Measurements from ENCODE around the gene PRSS2.
A peak's percentile ranks its signal among the peaks of the same experiment; 100 is the strongest.
"Not testable (repeated sequence)": the region's sequence is repeated elsewhere in the genome, so short reads cannot be mapped to it uniquely, and the experiment has no call there.

PRSS2 gene

GRCh38 chr7:142770661-142771352 lies at the start of gene PRSS2:
Gene PRSS2, plus strand, starts transcription at chr7:142770970. Its CDS starts 13 bp downstream, at chr7:142770983.
- no peak within 1 kb of the TSS for H3K27ac ChIP-seq
- TF ChIP-seq Cebpa-rat (IDR thresholded peaks at IDR 0.05): no peak
- H3K27me3 ChIP-seq: no peaks in the 10 kb centered on the region
- no peaks in the 10 kb centered on the region for H3K36me3 ChIP-seq
- H4K20me1 ChIP-seq: no peaks in the 10 kb centered on the region
- peaks cover 0 to 19% (median 11%) of the 10 kb centered on the region in 10 experiments; a peak in 11 of 20 replicates for H3K4me1 ChIP-seq
- H3K9me3 ChIP-seq (replicated peaks in 1 of 11): no peaks in the 10 kb centered on the region
- H3K4me2 ChIP-seq: peak within 1 kb of the TSS in 8 of 11 experiments; percentile 8 to 48 (median 23); a peak in 11 of 22 replicates
- no peak within 1 kb of the TSS for H3K4me3 ChIP-seq
- H3K9ac ChIP-seq: no peak within 1 kb of the TSS

- Histone ChIP-seq H3K4me2 (peak overlapping the region in 10 of 11 experiments; percentile 2 to 88 (median 33); a peak in 18 of 22 replicates), H3K27me3 (no peaks in the 10 kb centered on the region)
- TF ChIP-seq Cebpa-rat (IDR thresholded peaks at IDR 0.05): no peak
Observed at GRCh38 chr7:142720986-142721385, 49.8 kb upstream of the PRSS2 start.

GRCh38 chr7:142722248-142722794 lies 48.4 kb upstream of the PRSS2 start:
- Histone ChIP-seq H3K27me3 (no peaks in the 10 kb centered on the region), H3K4me2 (no peak overlapping the region), H3K27ac (no peak overlapping the region)

More at GRCh38 chr7:142720986-142721385, 49.8 kb upstream of the PRSS2 start:
- Histone ChIP-seq H4K20me1 (no peaks in the 10 kb centered on the region), H3K27ac (peak overlapping the region in 1 of 11 experiments; percentile 2; a peak in 1 of 22 replicates), H3K9ac (0 out of 22 replicates have a peak overlapping the region, but pooled peaks of 1 of the 11 experiments have one; percentile 23), H3K4me1 (peaks cover 0 to 56% (median 32%) of the 10 kb centered on the region in 10 experiments; a peak in 16 of 20 replicates), H3K9me3 (replicated peaks in 1 of 11) (no peaks in the 10 kb centered on the region), H3K4me3 (no peak overlapping the region), H3K36me3 (no peaks in the 10 kb centered on the region)

GRCh38 chr7:142733271-142733670 lies 37.5 kb upstream of the PRSS2 start:
- Histone ChIP-seq H3K27me3 (no peaks in the 10 kb centered on the region), H4K20me1 (no peaks in the 10 kb centered on the region), H3K4me3 (no peak overlapping the region), H3K9ac (no peak overlapping the region), H3K4me1 (no peaks in the 10 kb centered on the region), H3K27ac (no peak overlapping the region), H3K4me2 (no peak overlapping the region), H3K36me3 (no peaks in the 10 kb centered on the region), H3K9me3 (replicated peaks in 1 of 11) (peaks cover 0 to 8% (median 0%) of the 10 kb centered on the region in 11 experiments; a peak in 3 of 22 replicates)
- TF ChIP-seq Cebpa-rat (IDR thresholded peaks at IDR 0.05): no peak

More at GRCh38 chr7:142722248-142722794, 48.4 kb upstream of the PRSS2 start:
- peaks cover 0 to 43% (median 18%) of the 10 kb centered on the region in 10 experiments; a peak in 16 of 20 replicates for H3K4me1 ChIP-seq
- H3K9ac ChIP-seq: no peak overlapping the region
- no peaks in the 10 kb centered on the region for H4K20me1 ChIP-seq
- TF ChIP-seq Cebpa-rat (IDR thresholded peaks at IDR 0.05): no peak
- no peak overlapping the region for H3K4me3 ChIP-seq
- H3K9me3 ChIP-seq (replicated peaks in 1 of 11): peaks cover 0 to 9% (median 0%) of the 10 kb centered on the region in 11 experiments; a peak in 2 of 22 replicates
- no peaks in the 10 kb centered on the region for H3K36me3 ChIP-seq

GRCh38 chr7:142739923-142740492 lies 30.8 kb upstream of the PRSS2 start:
- Histone ChIP-seq H3K4me2 (peak overlapping the region in 9 of 11 experiments; percentile 15 to 74 (median 57); a peak in 16 of 22 replicates), H3K36me3 (no peaks in the 10 kb centered on the region), H3K9ac (no peak overlapping the region), H3K4me1 (peaks cover 0 to 34% (median 19%) of the 10 kb centered on the region in 10 experiments; a peak in 15 of 20 replicates), H3K27me3 (no peaks in the 10 kb centered on the region), H3K9me3 (replicated peaks in 1 of 11) (no peaks in the 10 kb centered on the region), H3K4me3 (no peak overlapping the region), H4K20me1 (no peaks in the 10 kb centered on the region), H3K27ac (no peak overlapping the region)
- no peak for TF ChIP-seq Cebpa-rat (IDR thresholded peaks at IDR 0.05)

GRCh38 chr7:142740786-142741185 lies 30.0 kb upstream of the PRSS2 start:
- Histone ChIP-seq H3K27me3 (no peaks in the 10 kb centered on the region), H3K4me1 (peaks cover 0 to 34% (median 19%) of the 10 kb centered on the region in 10 experiments; a peak in 16 of 20 replicates), H3K9me3 (replicated peaks in 1 of 11) (no peaks in the 10 kb centered on the region), H3K4me3 (no peak overlapping the region), H3K27ac (no peak overlapping the region), H4K20me1 (no peaks in the 10 kb centered on the region), H3K4me2 (peak overlapping the region in 9 of 11 experiments; percentile 15 to 74 (median 57); a peak in 17 of 22 replicates), H3K9ac (no peak overlapping the region), H3K36me3 (no peaks in the 10 kb centered on the region)
- TF ChIP-seq Cebpa-rat (IDR thresholded peaks at IDR 0.05): no peak

- peak overlapping the region in 4 of 11 experiments; percentile 15 to 74 (median 63); a peak in 5 of 22 replicates for H3K4me2 ChIP-seq
- H3K27me3 ChIP-seq; H3K9ac ChIP-seq; H3K4me3 ChIP-seq; H3K36me3 ChIP-seq; H3K9me3 ChIP-seq (replicated peaks in 1 of 11); H3K27ac ChIP-seq; H4K20me1 ChIP-seq: not testable (repeated sequence)
- peaks cover 0 to 34% (median 20%) of the 10 kb centered on the region in 10 experiments; a peak in 17 of 20 replicates for H3K4me1 ChIP-seq
Observed at GRCh38 chr7:142741932-142742331, 28.8 kb upstream of the PRSS2 start.

GRCh38 chr7:142745091-142745635 lies 25.6 kb upstream of the PRSS2 start:
- Histone ChIP-seq H3K4me3 (no peak overlapping the region), H3K9me3 (replicated peaks in 1 of 11) (no peaks in the 10 kb centered on the region), H3K27ac (no peak overlapping the region), H4K20me1 (no peaks in the 10 kb centered on the region), H3K36me3 (no peaks in the 10 kb centered on the region), H3K9ac (no peak overlapping the region), H3K4me1 (peaks cover 0 to 34% (median 15%) of the 10 kb centered on the region in 10 experiments; a peak in 17 of 20 replicates), H3K4me2 (peak overlapping the region in 2 of 11 experiments; percentile 10 to 24; a peak in 3 of 22 replicates), H3K27me3 (no peaks in the 10 kb centered on the region)
- TF ChIP-seq Cebpa-rat (IDR thresholded peaks at IDR 0.05): no peak

- Histone ChIP-seq H4K20me1 (no peaks in the 10 kb centered on the region), H3K4me2 (peak overlapping the region in 2 of 11 experiments; percentile 10 to 24; a peak in 3 of 22 replicates), H3K36me3 (no peaks in the 10 kb centered on the region), H3K4me3 (no peak overlapping the region), H3K27me3 (no peaks in the 10 kb centered on the region), H3K4me1 (peaks cover 0 to 34% (median 9%) of the 10 kb centered on the region in 10 experiments; a peak in 16 of 20 replicates), H3K9ac (no peak overlapping the region), H3K27ac (no peak overlapping the region), H3K9me3 (replicated peaks in 1 of 11) (no peaks in the 10 kb centered on the region)
- TF ChIP-seq Cebpa-rat (IDR thresholded peaks at IDR 0.05): no peak
Observed at GRCh38 chr7:142745745-142746144, 25.0 kb upstream of the PRSS2 start.
